ENCODE measurements around the gene SYNJ1.
"Not testable (repeated sequence)": the region's sequence is repeated elsewhere in the genome, so short reads cannot be mapped to it uniquely, and the experiment has no call there.

The SYNJ1 gene

GRCh38 chr21:32749662-32750061 is 21.8 kb upstream of the SYNJ1 start:
- H3K4me3 ChIP-seq (ENCODE audit: low read depth, low read length) = no peak overlapping the region
- DNase-seq (ENCODE audit: low read depth) = no peak
- no peak for TF ChIP-seq CTCF (IDR thresholded peaks at IDR 0.05; ENCODE audit: control insufficient read depth, extremely low read depth, insufficient read depth)

- no peak for TF ChIP-seq CTCF (IDR thresholded peaks at IDR 0.05; ENCODE audit: control insufficient read depth, extremely low read depth, insufficient read depth)
- no peak overlapping the region for H3K4me3 ChIP-seq (ENCODE audit: low read depth, low read length)
- no peak for DNase-seq (ENCODE audit: low read depth)
Measured at GRCh38 chr21:32748529-32748928, 20.7 kb upstream of the SYNJ1 start.

GRCh38 chr21:32747396-32747795 is 19.6 kb upstream of the SYNJ1 start:
- DNase-seq (ENCODE audit: low read depth) = no peak
- H3K4me3 ChIP-seq (ENCODE audit: low read depth, low read length) = no peak overlapping the region

GRCh38 chr21:32746711-32747110 is 18.9 kb upstream of the SYNJ1 start:
- not testable (repeated sequence) for H3K4me3 ChIP-seq (ENCODE audit: low read depth, low read length); DNase-seq (ENCODE audit: low read depth)

More at GRCh38 chr21:32747396-32747795, 19.6 kb upstream of the SYNJ1 start:
- TF ChIP-seq CTCF (IDR thresholded peaks at IDR 0.05; ENCODE audit: control insufficient read depth, extremely low read depth, insufficient read depth) = no peak

GRCh38 chr21:32742396-32742795 is 14.6 kb upstream of the SYNJ1 start:
- no peak overlapping the region for H3K4me3 ChIP-seq (ENCODE audit: low read depth, low read length)
- DNase-seq (ENCODE audit: low read depth) = no peak
- TF ChIP-seq CTCF (IDR thresholded peaks at IDR 0.05; ENCODE audit: control insufficient read depth, extremely low read depth, insufficient read depth) = no peak

GRCh38 chr21:32741336-32741735 is 13.5 kb upstream of the SYNJ1 start:
- DNase-seq (ENCODE audit: low read depth) = no peak
- no peak overlapping the region for H3K4me3 ChIP-seq (ENCODE audit: low read depth, low read length)
- no peak for TF ChIP-seq CTCF (IDR thresholded peaks at IDR 0.05; ENCODE audit: control insufficient read depth, extremely low read depth, insufficient read depth)

- no peak for DNase-seq (ENCODE audit: low read depth)
- H3K4me3 ChIP-seq (ENCODE audit: low read depth, low read length) = no peak overlapping the region
- no peak for TF ChIP-seq CTCF (IDR thresholded peaks at IDR 0.05; ENCODE audit: control insufficient read depth, extremely low read depth, insufficient read depth)
Measured at GRCh38 chr21:32739946-32740345, 12.1 kb upstream of the SYNJ1 start.

GRCh38 chr21:32736083-32736482 is 8.3 kb upstream of the SYNJ1 start:
- not testable (repeated sequence) for H3K4me3 ChIP-seq (ENCODE audit: low read depth, low read length); DNase-seq (ENCODE audit: low read depth)

Data from LNCaP clone FGC (cell line).